Measurements from ENCODE around the gene SIK2. TPM values are rescaled to one million over a fixed set of nuclear protein-coding genes. Genes with fewer than 3 reads are reported as not detected.

Gene SIK2
- total and polyA plus RNA-seq, 9 of the 15 experiments (the other 6 are each of a cell fraction or from before 2014, with no cell fraction given): 0.74 to 11.6 (median 3.8) TPM

DNA sequence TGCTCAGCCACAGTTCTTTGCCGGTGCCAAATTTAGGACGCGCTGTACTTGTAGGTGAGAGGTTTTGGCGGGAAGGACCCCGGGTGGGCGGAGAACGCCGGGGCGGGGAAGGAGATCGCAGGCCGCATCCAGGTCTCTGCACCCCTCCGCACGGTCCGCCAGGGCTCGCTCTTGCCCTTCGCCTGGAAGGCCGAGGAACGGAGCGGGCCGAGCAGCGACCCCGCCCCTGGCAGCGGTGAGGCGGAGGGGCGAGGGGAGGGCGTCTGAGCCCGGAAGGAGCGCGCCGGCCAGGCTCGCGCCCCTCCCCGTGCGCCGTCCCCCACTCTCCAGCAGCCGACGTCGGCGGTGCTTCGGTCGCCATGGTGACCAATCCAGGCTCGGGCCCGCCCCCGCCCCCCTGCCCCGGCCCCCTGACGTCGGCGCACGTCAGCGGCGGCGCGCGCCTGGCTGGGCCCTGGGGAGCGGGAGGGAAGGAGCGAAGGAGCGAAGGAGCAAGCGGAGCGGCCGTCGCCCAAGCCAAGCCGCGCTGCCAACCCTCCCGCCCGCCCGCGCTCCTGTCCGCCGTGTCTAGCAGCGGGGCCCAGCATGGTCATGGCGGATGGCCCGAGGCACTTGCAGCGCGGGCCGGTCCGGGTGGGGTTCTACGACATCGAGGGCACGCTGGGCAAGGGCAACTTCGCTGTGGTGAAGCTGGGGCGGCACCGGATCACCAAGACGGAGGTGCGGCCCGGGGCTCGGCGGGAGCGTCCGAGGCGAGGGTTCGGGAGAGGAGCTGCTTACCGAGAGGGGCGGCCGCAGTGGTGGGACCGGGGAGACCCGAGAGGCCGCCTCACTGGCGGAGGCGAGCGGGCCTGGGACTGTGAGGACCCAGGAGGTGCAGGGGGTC is at the start of gene SIK2 (continued):
- TF ChIP-seq, protein P1, sequence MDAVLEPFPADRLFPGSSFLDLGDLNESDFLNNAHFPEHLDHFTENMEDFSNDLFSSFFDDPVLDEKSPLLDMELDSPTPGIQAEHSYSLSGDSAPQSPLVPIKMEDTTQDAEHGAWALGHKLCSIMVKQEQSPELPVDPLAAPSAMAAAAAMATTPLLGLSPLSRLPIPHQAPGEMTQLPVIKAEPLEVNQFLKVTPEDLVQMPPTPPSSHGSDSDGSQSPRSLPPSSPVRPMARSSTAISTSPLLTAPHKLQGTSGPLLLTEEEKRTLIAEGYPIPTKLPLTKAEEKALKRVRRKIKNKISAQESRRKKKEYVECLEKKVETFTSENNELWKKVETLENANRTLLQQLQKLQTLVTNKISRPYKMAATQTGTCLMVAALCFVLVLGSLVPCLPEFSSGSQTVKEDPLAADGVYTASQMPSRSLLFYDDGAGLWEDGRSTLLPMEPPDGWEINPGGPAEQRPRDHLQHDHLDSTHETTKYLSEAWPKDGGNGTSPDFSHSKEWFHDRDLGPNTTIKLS (IDR thresholded peaks at IDR 0.05; ENCODE audit: borderline replicate concordance, low read depth): 0 out of 2 replicates have a peak, but pooled peaks have one; percentile 50
- TF ChIP-seq, protein P2, sequence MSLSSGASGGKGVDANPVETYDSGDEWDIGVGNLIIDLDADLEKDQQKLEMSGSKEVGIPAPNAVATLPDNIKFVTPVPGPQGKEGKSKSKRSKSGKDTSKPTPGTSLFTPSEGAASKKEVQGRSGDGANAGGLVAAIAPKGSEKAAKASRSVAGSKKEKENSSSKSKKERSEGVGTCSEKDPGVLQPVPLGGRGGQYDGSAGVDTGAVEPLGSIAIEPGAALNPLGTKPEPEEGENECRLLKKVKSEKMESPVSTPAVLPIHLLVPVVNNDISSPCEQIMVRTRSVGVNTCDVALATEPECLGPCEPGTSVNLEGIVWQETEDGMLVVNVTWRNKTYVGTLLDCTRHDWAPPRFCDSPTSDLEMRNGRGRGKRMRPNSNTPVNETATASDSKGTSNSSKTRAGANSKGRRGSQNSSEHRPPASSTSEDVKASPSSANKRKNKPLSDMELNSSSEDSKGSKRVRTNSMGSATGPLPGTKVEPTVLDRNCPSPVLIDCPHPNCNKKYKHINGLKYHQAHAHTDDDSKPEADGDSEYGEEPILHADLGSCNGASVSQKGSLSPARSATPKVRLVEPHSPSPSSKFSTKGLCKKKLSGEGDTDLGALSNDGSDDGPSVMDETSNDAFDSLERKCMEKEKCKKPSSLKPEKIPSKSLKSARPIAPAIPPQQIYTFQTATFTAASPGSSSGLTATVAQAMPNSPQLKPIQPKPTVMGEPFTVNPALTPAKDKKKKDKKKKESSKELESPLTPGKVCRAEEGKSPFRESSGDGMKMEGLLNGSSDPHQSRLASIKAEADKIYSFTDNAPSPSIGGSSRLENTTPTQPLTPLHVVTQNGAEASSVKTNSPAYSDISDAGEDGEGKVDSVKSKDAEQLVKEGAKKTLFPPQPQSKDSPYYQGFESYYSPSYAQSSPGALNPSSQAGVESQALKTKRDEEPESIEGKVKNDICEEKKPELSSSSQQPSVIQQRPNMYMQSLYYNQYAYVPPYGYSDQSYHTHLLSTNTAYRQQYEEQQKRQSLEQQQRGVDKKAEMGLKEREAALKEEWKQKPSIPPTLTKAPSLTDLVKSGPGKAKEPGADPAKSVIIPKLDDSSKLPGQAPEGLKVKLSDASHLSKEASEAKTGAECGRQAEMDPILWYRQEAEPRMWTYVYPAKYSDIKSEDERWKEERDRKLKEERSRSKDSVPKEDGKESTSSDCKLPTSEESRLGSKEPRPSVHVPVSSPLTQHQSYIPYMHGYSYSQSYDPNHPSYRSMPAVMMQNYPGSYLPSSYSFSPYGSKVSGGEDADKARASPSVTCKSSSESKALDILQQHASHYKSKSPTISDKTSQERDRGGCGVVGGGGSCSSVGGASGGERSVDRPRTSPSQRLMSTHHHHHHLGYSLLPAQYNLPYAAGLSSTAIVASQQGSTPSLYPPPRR (CRISPR knock-in tag; IDR thresholded peaks at IDR 0.05; ENCODE audit: borderline replicate concordance): 0 out of 2 replicates have a peak, but pooled peaks have one; percentile 71
- TF ChIP-seq YBX1 (IDR thresholded peaks at IDR 0.05) (no peak), KLF16 (IDR thresholded peaks at IDR 0.05) (no peak), FOXA1 (IDR thresholded peaks at IDR 0.05; ENCODE audit: borderline replicate concordance) (no peak)
